ENCODE results near the gene TIMM21.
A peak's percentile ranks its signal among the peaks of the same experiment; 100 is the strongest.

TIMM21 gene

GRCh38 chr18:74191577-74191976 lies 43.3 kb downstream of the TIMM21 start:
- DNase-seq (ENCODE audit: low spot score) (no peak), FAIRE-seq (no peak)

GRCh38 chr18:74194691-74195090 lies 46.4 kb downstream of the TIMM21 start:
- FAIRE-seq (no peak), DNase-seq (ENCODE audit: low spot score) (no peak)

DNA sequence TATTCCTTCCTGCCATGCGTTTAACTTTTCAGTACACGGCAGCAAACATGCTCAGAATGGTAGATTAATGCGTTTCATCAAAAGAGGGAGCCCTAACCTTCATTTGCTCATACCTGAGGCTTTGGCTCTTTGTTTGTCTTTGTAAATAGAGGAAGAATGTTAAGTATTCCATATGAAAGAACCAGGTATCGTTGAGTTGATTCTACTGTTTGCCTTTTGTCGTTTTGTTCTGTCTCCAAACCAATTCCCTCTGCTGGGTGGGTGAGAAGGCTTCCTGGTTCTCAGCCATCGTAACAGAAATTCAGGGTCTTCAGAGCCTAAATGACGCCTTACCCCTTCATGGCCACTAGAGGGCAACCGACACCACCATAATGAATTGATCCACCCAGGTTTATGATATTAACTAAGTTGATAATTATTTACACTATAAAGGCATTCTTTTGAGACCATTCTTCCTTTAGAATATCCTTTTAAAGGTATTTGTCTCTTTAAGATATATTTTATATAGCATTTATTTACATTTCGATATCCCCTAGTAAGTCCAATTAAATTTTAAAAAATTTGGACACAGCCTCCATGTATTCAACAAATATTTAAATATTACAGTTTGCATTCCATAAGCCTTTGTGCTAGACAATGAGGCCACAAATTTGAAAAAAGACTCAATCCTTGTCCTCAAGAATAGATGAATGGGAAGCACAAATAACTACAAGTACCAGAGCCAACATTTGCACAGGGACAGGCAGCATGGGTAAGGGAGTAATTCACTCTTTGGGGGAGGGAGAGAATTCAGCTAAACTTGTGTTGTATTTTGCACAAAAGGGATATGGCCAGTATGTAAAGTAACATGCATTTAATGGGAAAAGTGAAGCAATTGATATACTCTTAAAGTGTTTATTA lies 48.1 kb downstream of the TIMM21 start:
- FAIRE-seq (no peak), DNase-seq (ENCODE audit: low spot score) (peak; percentile 77)

DNA sequence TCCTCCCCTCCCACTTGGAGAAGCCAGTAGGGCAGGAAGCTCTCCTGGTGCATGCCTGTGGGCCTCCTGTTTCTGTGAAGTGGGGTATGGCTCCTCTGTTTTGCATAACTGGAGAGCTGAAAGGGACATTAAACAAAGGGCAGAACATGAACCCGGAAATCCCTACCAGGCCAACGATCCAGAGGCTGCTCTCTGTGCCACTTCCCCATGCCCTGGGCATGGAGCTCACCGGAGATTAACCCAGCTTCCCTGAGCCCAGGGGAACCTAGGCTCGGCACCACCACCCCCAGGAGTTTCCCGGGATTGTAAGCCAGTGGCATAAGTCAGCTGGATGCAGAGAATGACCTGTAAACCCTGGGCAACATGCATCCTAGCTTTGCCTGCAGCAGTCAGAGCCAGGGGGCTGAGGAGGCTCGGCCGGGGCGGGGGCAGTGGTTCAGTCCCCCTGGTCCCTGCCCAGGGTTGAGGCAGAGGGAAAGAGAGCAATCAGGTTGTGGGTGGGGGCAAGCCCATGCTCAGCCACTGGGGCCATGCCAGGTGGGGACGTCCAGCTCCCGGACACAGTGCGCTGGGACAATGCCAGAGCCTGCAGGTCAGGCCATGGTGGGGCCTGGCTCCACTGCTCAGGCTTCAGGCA lies 49.5 kb downstream of the TIMM21 start:
- no peak for FAIRE-seq
- no peak for DNase-seq (ENCODE audit: low spot score)

DNA sequence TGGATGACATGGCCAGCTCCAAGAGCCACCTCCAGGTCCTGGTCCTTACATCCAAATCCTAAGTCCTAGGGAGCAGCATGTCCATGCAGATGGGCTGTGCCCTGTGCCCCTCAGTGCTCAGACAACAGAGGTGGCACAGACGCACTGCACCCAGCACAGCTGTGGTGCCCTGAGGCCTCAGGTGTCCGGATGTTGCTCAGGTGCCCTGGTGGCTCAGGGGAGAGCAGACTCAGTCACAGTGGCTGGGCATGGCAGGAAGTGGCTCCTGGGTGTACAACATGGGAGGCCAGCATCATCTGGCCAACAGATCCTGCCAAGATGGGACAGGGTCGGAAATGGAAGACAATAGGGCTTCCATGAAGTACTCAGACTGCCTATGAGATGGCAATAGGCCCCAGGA lies 50.1 kb downstream of the TIMM21 start:
- no peak for FAIRE-seq
- DNase-seq (ENCODE audit: low spot score): no peak

GRCh38 chr18:74200780-74201179 lies 52.5 kb downstream of the TIMM21 start:
- FAIRE-seq: no peak
- no peak for DNase-seq (ENCODE audit: low spot score)

DNA sequence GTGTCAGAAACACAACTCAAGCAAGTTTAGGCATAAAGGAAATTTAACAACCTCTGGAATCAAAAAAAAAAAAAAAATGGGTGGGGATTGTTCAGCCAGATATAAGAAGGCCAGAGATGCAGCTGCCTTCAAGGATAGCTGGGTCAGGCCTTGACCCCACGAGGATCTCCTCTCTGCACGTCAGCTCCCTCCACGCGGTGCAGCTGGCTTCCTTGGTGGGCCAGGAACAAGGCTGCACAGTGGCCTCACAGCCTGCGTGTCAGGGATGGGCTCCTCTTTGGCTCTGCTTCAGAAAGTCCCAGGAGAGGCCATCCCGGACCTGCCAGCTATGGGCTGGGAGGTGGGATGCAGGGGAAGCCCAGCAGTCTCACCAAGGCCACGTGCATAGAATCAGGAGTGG lies 55.5 kb downstream of the TIMM21 start:
- DNase-seq (ENCODE audit: low spot score) (no peak), FAIRE-seq (no peak)

DNA sequence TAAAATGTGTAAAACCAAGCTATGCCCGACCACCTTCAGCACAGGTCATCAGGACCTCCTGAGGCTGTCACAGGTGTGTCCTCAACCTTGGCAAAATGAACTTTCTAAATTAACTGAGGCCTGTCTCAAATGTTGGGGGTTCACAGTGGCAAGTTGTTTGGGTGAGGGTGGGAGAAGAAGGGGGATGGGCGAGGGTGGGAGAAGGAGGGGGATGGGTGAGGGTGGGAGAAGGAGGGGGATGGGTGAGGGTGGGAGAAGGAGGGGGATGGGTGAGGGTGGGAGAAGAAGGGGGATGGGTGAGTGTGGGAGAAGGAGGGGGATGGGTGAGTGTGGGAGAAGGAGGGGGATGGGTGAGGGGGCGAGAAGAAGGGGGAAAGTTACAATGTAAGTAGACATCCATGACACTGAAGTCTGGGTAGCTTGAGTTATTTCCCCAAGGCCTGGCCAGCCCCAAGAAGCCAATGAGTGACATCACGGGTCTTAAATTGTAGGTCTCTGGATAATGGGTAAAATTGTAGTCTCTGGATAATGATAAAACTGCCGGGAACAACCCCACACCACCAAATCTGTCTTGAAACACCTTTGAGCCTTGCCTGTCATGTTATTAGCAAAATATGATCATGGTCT lies 56.3 kb downstream of the TIMM21 start:
- DNase-seq (ENCODE audit: low spot score): no peak
- FAIRE-seq: peak; percentile 100
